ENCODE measurements around the gene LANCL1.

DNA sequence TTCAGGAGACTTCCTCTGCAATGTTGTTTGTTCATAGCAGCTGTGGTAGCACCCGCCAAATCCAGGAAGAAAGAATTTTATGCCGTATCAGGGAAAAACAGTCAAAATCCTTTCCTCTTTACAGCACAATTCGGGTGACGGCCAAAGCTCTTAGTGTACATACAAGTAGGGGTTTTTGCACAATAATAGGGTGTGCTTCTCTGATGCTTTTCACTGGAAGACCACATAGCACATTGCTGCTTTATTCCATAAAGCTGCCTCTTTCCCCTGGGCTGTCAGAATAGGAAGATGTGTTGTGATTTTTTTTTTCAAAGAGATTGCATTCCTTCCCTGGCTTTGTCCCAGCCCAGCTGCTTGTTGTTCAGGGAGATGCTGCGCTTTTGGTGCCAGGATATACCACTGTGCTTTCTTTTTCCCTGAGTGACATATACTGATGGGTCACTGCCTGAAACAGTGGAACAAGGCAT, 27.2 kb upstream of the LANCL1 start:
- TF ChIP-seq ZNF317 (CRISPR knock-in tag; IDR thresholded peaks at IDR 0.05; ENCODE audit: borderline replicate concordance, low read depth), result no peak
- TF ChIP-seq CTCF (IDR thresholded peaks at IDR 0.05), result no peak
- TF ChIP-seq ZNF512 (CRISPR knock-in tag; IDR thresholded peaks at IDR 0.05; ENCODE audit: borderline replicate concordance), result no peak
- no peak for TF ChIP-seq ELF4 (CRISPR knock-in tag; IDR thresholded peaks at IDR 0.05; ENCODE audit: low read depth)
- TF ChIP-seq PRDM15 (CRISPR knock-in tag; IDR thresholded peaks at IDR 0.05), result no peak
- TF ChIP-seq FOXP4 (CRISPR knock-in tag; IDR thresholded peaks at IDR 0.05), result no peak
- TF ChIP-seq, protein P1, sequence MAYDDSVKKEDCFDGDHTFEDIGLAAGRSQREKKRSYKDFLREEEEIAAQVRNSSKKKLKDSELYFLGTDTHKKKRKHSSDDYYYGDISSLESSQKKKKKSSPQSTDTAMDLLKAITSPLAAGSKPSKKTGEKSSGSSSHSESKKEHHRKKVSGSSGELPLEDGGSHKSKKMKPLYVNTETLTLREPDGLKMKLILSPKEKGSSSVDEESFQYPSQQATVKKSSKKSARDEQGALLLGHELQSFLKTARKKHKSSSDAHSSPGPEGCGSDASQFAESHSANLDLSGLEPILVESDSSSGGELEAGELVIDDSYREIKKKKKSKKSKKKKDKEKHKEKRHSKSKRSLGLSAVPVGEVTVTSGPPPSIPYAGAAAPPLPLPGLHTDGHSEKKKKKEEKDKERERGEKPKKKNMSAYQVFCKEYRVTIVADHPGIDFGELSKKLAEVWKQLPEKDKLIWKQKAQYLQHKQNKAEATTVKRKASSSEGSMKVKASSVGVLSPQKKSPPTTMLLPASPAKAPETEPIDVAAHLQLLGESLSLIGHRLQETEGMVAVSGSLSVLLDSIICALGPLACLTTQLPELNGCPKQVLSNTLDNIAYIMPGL (CRISPR knock-in tag; IDR thresholded peaks at IDR 0.05), result no peak
- TF ChIP-seq, protein P2, sequence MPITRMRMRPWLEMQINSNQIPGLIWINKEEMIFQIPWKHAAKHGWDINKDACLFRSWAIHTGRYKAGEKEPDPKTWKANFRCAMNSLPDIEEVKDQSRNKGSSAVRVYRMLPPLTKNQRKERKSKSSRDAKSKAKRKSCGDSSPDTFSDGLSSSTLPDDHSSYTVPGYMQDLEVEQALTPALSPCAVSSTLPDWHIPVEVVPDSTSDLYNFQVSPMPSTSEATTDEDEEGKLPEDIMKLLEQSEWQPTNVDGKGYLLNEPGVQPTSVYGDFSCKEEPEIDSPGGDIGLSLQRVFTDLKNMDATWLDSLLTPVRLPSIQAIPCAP (CRISPR knock-in tag; IDR thresholded peaks at IDR 0.05), result no peak
- TF ChIP-seq MAX (CRISPR knock-in tag; IDR thresholded peaks at IDR 0.05), result no peak
- TF ChIP-seq KAT7 (CRISPR knock-in tag; IDR thresholded peaks at IDR 0.05; ENCODE audit: borderline replicate concordance), result no peak
- TF ChIP-seq JUN (CRISPR knock-in tag; IDR thresholded peaks at IDR 0.05), result no peak
